A549 (cell line): ENCODE data around the gene FCRL1. TPM values are rescaled to one million over a fixed set of nuclear protein-coding genes. Genes with fewer than 3 reads are reported as not detected.

Experiments used
- ATAC-seq, 2 experiments: fragments of 200-7000 bp in 1 of 2; fragments of >200 bp in 1 of 2; cut with Nextera tagmentation in 1 of 2; cut with Tn5 transposase in 1 of 2; 3 replicates each; pipeline versions ENCODE4 v1.8.0 to v1.9.1; 2018 to 2020; ENCODE audit warnings: mild to moderate bottlenecking in 1 of 2, moderate library complexity in 1 of 2
- CTCF ChIA-PET: fragments of 300-600 bp; sonication (Branson Sonifier 250); formaldehyde crosslinking; extraction: SDS; loops from one replicate; lab custom pipeline; 2021; ENCODE audit warnings: antibody characterized with exemption, inconsistent platforms; lab: Yijun Ruan, JAX
- POLR2A ChIA-PET: fragments of 350-600 bp; formaldehyde crosslinking; extraction: SDS; loops from one replicate; lab custom pipeline; 2021; ENCODE audit warnings: antibody characterized with exemption, inconsistent platforms; lab: Yijun Ruan, JAX
- DNase-seq, 2 experiments: peaks; one replicate each; pipeline versions ENCODE4 v3.0.0 to v3.0.0-alpha.2; 2011 to 2016; ENCODE audit warnings: low read depth in 1 of 2, low spot score in 1 of 2
- FAIRE-seq: peaks from 2 replicates; lab custom pipeline; 2011; peaks lifted over from hg19 to GRCh38; lab: Jason Lieb, UNC
- H3K27ac ChIP-seq, 2 experiments: fragments of >200 bp; sonication (Bioruptor Twin); formaldehyde crosslinking; 3 replicates each; pipeline ENCODE4 v1.5.1; 2016 to 2017
- H3K4me1 ChIP-seq: fragments of >200 bp; sonication (Bioruptor Twin); formaldehyde crosslinking; 3 replicates; pipeline ENCODE4 v1.6.1; 2016
- H3K4me2 ChIP-seq: fragments of >200 bp; sonication (Bioruptor Twin); formaldehyde crosslinking; 3 replicates; pipeline ENCODE4 v1.6.1; 2016
- H3K4me3 ChIP-seq: fragments of >200 bp; sonication (Bioruptor Twin); formaldehyde crosslinking; 3 replicates; pipeline ENCODE4 v1.5.1; 2016
- H3K9me3 ChIP-seq: fragments of >200 bp; sonication (Bioruptor Twin); formaldehyde crosslinking; 3 replicates; pipeline ENCODE4 v1.6.1; 2016
- BHLHE40 ChIP-seq: IDR thresholded peaks from 2 replicates; pipeline ENCODE4 v1.6.1; 2012; ENCODE audit warnings: low read depth, low read length, inconsistent platforms
- CEBPB ChIP-seq, 2 experiments: fragments of >200 bp in 1 of 2; sonication (Bioruptor Twin) in 1 of 2; formaldehyde crosslinking in 1 of 2; IDR thresholded peaks; 2 replicates each; pipeline ENCODE4 v1.6.1; 2012 to 2016
- CHD2 ChIP-seq: fragments of 150-350 bp; IDR thresholded peaks from 2 replicates; pipeline ENCODE4 v1.6.1; 2014; ENCODE audit warnings: low read length; ENCODE audit not compliant: partially characterized antibody
- CHD4 ChIP-seq: fragments of 200-600 bp; sonication (generic); IDR thresholded peaks from 2 replicates; pipeline ENCODE4 v1.6.1; 2016; ENCODE audit warnings: antibody characterized with exemption, mild to moderate bottlenecking, borderline replicate concordance
- EHMT2 ChIP-seq: fragments of 200-600 bp; sonication (generic); IDR thresholded peaks from 2 replicates; pipeline ENCODE4 v1.6.1; 2016; ENCODE audit warnings: antibody characterized with exemption, low read depth, mild to moderate bottlenecking, moderate library complexity
- EP300 ChIP-seq, 2 experiments: fragments of >200 bp; sonication (Bioruptor Twin); formaldehyde crosslinking; IDR thresholded peaks; 2 replicates in 1 of 2; 3 replicates in 1 of 2; pipeline ENCODE4 v1.6.1; 2016 to 2017
- ESRRA ChIP-seq: fragments of 150-350 bp; IDR thresholded peaks from 2 replicates; pipeline ENCODE4 v1.6.1; 2014; ENCODE audit warnings: mild to moderate bottlenecking, low read length, borderline replicate concordance
- FOXS1 ChIP-seq: fragments of 250-450 bp; sonication (Bioruptor Pico); IDR thresholded peaks from 2 replicates; pipeline ENCODE4 v1.5.0; 2020; ENCODE audit warnings: mild to moderate bottlenecking, moderate library complexity
- HEYL ChIP-seq: fragments of 250-450 bp; sonication (Bioruptor Pico); IDR thresholded peaks from 2 replicates; pipeline ENCODE4 v1.8.0; 2021; ENCODE audit warnings: mild to moderate bottlenecking, moderate library complexity
- HOXB5 ChIP-seq: fragments of 250-450 bp; sonication (Bioruptor Pico); IDR thresholded peaks from 2 replicates; pipeline ENCODE4 v1.5.0; 2020; ENCODE audit warnings: mild to moderate bottlenecking, moderate library complexity
- JUNB ChIP-seq: fragments of >200 bp; sonication (Bioruptor Twin); formaldehyde crosslinking; IDR thresholded peaks from 2 replicates; pipeline ENCODE4 v1.6.1; 2016
- MAFK ChIP-seq: fragments of 450-650 bp; IDR thresholded peaks from 2 replicates; pipeline ENCODE4 v1.6.1; 2014; ENCODE audit not compliant: partially characterized antibody
- MYC ChIP-seq: IDR thresholded peaks from 2 replicates; pipeline ENCODE4 v1.6.1; 2012; ENCODE audit warnings: mild to moderate bottlenecking, inconsistent platforms, low read length, improper control_type of control experiment, borderline replicate concordance
- POLR2A ChIP-seq: IDR thresholded peaks from 2 replicates; pipeline ENCODE4 v1.6.1; 2012; ENCODE audit warnings: mild to moderate bottlenecking, low read length
- RCOR1 ChIP-seq: fragments of 150-350 bp; IDR thresholded peaks from 2 replicates; pipeline ENCODE4 v1.6.1; 2014; ENCODE audit warnings: antibody characterized with exemption, low read length, low read depth
- RNF2 ChIP-seq: fragments of 200-600 bp; sonication (generic); IDR thresholded peaks from 2 replicates; pipeline ENCODE4 v1.6.1; 2016; ENCODE audit warnings: low read depth, mild to moderate bottlenecking, antibody characterized with exemption, moderate library complexity, borderline replicate concordance
- SREBF2 ChIP-seq: fragments of 450-650 bp; IDR thresholded peaks from 2 replicates; pipeline ENCODE4 v1.6.1; 2014; ENCODE audit warnings: mild to moderate bottlenecking, moderate library complexity
- TFCP2L1 ChIP-seq: fragments of 250-450 bp; sonication (Bioruptor Pico); IDR thresholded peaks from 2 replicates; pipeline ENCODE4 v1.5.0; 2021; ENCODE audit warnings: mild to moderate bottlenecking
- TP53 ChIP-seq: fragments of 250-450 bp; sonication (Bioruptor Pico); IDR thresholded peaks from 2 replicates; pipeline ENCODE4 v1.5.0; 2021; ENCODE audit warnings: mild to moderate bottlenecking, moderate library complexity
- ZC3H11A ChIP-seq: fragments of 450-650 bp; IDR thresholded peaks from 2 replicates; pipeline ENCODE4 v1.6.1; 2014; ENCODE audit warnings: antibody characterized with exemption, mild to moderate bottlenecking
- ZFP36 ChIP-seq: fragments of 450-650 bp; IDR thresholded peaks from 2 replicates; pipeline ENCODE4 v1.6.1; 2014; ENCODE audit warnings: borderline replicate concordance; ENCODE audit not compliant: partially characterized antibody
- ZSCAN20 ChIP-seq: fragments of 250-450 bp; sonication (Bioruptor Pico); IDR thresholded peaks from 2 replicates; pipeline ENCODE4 v1.8.0; 2022; ENCODE audit warnings: mild to moderate bottlenecking, moderate library complexity
- WGBS: methylation state at CpG from one replicate; pipeline ENCODE4 v1.1.6; 2017; ENCODE audit errors: missing lambda C conversion rate; 5-methylcytosine and 5-hydroxymethylcytosine counted together
- polyA plus RNA-seq, 4 experiments: library from polyadenylated mRNA; depleted of rRNA in 3 of 4; stranded (reverse); fragments of >200 nt; fragmentation: RNase III in 1 of 4; extraction: RNeasy Plus Mini Kit Qiagen cat#74134 plus additional on column Dnase treatment in 1 of 4; gene quantifications; 2 replicates in 3 of 4; 3 replicates in 1 of 4; pipeline ENCODE4 v1.2.3, GENCODE V29; 2011 to 2017
- TF ChIP-seq, protein P1 (sequence below): fragments of 450-650 bp; IDR thresholded peaks from 2 replicates; pipeline ENCODE4 v1.6.1; 2014; ENCODE audit warnings: antibody characterized with exemption
- TF ChIP-seq, protein P2 (sequence below): IDR thresholded peaks from 2 replicates; pipeline ENCODE4 v1.6.1; 2012
- TF ChIP-seq, protein P3 (sequence below): IDR thresholded peaks from 2 replicates; pipeline ENCODE4 v1.6.1; 2012
- TF ChIP-seq, protein P4 (sequence below): fragments of >200 bp; sonication (Bioruptor Twin); formaldehyde crosslinking; IDR thresholded peaks from 2 replicates; pipeline ENCODE4 v1.6.1; 2016
- TF ChIP-seq, protein P5 (sequence below): fragments of >200 bp; sonication (Bioruptor Twin); formaldehyde crosslinking; IDR thresholded peaks from 3 replicates; pipeline ENCODE4 v1.5.1; 2016
- TF ChIP-seq, protein P6 (sequence below): IDR thresholded peaks from 2 replicates; pipeline ENCODE4 v1.6.1; 2012; ENCODE audit warnings: low read depth, borderline replicate concordance
- TF ChIP-seq, protein P7 (sequence below): fragments of 150-350 bp; IDR thresholded peaks from 2 replicates; pipeline ENCODE4 v1.6.1; 2014; ENCODE audit warnings: low read depth, mild to moderate bottlenecking, low read length

FCRL1 gene
- polyA plus RNA-seq, 2 of the 4 experiments (the other 2 are of a cell fraction) = not detected

DNA sequence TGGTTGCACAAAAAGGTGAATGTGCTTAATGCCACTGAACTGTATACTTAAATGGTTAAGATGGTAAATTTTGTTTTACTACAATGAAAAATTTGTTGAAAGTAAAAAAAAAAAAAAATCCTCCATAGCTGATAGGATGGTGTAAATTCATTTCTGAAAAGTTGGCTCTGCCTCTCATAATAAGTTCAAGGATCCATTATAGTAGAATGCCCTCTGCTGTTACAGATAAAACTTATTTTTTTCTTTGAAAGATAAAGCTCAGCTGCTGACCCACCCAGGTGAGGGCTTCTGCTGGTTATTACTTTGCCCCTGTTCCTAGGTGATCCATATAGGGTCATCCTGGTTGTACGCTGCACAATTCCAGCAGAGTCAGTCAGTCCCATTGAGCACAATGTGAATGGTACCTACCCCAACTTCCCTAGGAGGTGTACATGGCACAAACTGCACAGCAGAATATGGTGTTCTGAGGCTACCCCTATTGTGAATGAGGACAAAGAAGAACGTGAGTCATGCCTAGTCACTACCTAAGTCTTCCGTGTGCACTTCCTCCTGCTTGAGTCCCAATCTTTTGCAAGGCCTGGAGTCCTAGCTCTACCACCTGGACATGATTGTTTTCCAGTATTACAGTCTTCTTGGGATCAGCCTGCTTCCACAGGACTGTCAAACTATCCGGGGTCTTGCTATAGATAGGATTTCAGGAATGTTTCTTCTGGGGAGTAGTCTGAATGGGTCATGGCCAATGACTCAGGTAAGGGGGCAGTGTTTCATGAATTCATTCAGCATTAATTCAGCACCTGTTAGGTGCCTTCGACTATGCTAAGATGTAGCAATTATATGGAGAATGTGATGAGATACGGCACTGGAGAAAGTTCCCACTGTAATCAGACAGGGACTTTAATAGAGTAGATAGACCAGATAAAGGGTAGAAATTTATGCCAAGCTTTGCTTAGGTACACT, 42.5 kb upstream of the FCRL1 start:
- ATAC-seq (peak in 1 of 2 experiments; percentile 47; a peak in 1 of 6 replicates), DNase-seq (no peak), FAIRE-seq (no peak)
- ChIA-PET POLR2A (interaction anchor here (0.7 kb wide), 1 partner anchor 893 kb away, joined by 3 read pairs; no protein-coding TSS in a partner anchor), CTCF (interaction anchor here (0.6 kb wide), 2 partner anchors 29 to 34 kb away, joined by 3 to 4 read pairs; no protein-coding TSS in a partner anchor)
- Histone ChIP-seq H3K4me2 (no peak overlapping the region), H3K4me3 (no peak overlapping the region), H3K27ac (no peak overlapping the region), H3K9me3 (no peaks in the 10 kb centered on the region), H3K4me1 (no peaks in the 10 kb centered on the region)
- TF ChIP-seq, protein P1, sequence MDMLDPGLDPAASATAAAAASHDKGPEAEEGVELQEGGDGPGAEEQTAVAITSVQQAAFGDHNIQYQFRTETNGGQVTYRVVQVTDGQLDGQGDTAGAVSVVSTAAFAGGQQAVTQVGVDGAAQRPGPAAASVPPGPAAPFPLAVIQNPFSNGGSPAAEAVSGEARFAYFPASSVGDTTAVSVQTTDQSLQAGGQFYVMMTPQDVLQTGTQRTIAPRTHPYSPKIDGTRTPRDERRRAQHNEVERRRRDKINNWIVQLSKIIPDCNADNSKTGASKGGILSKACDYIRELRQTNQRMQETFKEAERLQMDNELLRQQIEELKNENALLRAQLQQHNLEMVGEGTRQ = no peak
- TF ChIP-seq, protein P2, sequence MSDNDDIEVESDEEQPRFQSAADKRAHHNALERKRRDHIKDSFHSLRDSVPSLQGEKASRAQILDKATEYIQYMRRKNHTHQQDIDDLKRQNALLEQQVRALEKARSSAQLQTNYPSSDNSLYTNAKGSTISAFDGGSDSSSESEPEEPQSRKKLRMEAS = no peak
- TF ChIP-seq POLR2A (no peak), CEBPB (IDR thresholded peaks at IDR 0.05) (no peak), JUNB (no peak), ZFP36 (no peak), TFCP2L1 (CRISPR knock-in tag) (no peak), EP300 (IDR thresholded peaks at IDR 0.05) (no peak), HOXB5 (CRISPR knock-in tag) (no peak), MYC (no peak), MAFK (no peak), CHD4 (no peak), EHMT2 (no peak)
- TF ChIP-seq, protein P3, sequence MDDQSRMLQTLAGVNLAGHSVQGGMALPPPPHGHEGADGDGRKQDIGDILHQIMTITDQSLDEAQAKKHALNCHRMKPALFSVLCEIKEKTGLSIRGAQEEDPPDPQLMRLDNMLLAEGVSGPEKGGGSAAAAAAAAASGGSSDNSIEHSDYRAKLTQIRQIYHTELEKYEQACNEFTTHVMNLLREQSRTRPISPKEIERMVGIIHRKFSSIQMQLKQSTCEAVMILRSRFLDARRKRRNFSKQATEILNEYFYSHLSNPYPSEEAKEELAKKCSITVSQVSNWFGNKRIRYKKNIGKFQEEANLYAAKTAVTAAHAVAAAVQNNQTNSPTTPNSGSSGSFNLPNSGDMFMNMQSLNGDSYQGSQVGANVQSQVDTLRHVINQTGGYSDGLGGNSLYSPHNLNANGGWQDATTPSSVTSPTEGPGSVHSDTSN = no peak
- WGBS = 16% methylated on average over 6 of the region's 6 CpGs

DNA sequence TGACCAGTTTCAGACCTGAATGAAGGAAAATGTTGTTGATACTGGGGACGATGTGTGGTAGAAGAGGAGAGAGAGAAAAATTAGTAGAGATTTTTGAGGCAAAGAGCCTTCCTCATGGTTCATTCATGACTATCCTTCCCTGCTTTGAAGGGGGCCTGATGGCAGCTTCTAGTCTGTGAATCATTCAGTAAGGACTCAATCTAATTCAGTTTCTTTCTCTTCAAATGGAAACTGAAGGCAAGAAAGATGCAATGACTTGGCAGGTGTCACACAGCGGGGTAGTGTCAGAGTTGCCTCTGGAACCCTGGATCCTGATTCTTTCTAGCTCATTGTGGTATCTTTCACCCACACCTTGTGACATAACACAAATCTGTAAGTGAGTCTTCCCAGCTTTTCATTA, 36.6 kb upstream of the FCRL1 start:
- H3K27ac ChIP-seq = no peak overlapping the region
- no peak overlapping the region for H3K4me2 ChIP-seq
- 27% methylated on average over 2 of the region's 2 CpGs for WGBS
- POLR2A ChIA-PET = no interaction called here
- H3K9me3 ChIP-seq = no peaks in the 10 kb centered on the region
- H3K4me3 ChIP-seq = no peak overlapping the region
- no peak for FAIRE-seq
- ATAC-seq = no peak
- H3K4me1 ChIP-seq = no peaks in the 10 kb centered on the region
- CTCF ChIA-PET = no interaction called here
- DNase-seq = no peak
- no peak for TF ChIP-seq CHD2
- TF ChIP-seq RCOR1 = no peak
- TF ChIP-seq, protein P4, sequence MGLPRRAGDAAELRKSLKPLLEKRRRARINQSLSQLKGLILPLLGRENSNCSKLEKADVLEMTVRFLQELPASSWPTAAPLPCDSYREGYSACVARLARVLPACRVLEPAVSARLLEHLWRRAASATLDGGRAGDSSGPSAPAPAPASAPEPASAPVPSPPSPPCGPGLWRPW = no peak
- TF ChIP-seq FOXS1 (CRISPR knock-in tag) = no peak
- no peak for TF ChIP-seq SREBF2
- TF ChIP-seq, protein P3 = no peak
- TF ChIP-seq RNF2 = no peak
- TF ChIP-seq, protein P5, sequence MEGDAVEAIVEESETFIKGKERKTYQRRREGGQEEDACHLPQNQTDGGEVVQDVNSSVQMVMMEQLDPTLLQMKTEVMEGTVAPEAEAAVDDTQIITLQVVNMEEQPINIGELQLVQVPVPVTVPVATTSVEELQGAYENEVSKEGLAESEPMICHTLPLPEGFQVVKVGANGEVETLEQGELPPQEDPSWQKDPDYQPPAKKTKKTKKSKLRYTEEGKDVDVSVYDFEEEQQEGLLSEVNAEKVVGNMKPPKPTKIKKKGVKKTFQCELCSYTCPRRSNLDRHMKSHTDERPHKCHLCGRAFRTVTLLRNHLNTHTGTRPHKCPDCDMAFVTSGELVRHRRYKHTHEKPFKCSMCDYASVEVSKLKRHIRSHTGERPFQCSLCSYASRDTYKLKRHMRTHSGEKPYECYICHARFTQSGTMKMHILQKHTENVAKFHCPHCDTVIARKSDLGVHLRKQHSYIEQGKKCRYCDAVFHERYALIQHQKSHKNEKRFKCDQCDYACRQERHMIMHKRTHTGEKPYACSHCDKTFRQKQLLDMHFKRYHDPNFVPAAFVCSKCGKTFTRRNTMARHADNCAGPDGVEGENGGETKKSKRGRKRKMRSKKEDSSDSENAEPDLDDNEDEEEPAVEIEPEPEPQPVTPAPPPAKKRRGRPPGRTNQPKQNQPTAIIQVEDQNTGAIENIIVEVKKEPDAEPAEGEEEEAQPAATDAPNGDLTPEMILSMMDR = no peak
- TF ChIP-seq, protein P6, sequence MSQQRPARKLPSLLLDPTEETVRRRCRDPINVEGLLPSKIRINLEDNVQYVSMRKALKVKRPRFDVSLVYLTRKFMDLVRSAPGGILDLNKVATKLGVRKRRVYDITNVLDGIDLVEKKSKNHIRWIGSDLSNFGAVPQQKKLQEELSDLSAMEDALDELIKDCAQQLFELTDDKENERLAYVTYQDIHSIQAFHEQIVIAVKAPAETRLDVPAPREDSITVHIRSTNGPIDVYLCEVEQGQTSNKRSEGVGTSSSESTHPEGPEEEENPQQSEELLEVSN = no peak
- TF ChIP-seq HEYL (CRISPR knock-in tag) = no peak
- TF ChIP-seq, protein P7, sequence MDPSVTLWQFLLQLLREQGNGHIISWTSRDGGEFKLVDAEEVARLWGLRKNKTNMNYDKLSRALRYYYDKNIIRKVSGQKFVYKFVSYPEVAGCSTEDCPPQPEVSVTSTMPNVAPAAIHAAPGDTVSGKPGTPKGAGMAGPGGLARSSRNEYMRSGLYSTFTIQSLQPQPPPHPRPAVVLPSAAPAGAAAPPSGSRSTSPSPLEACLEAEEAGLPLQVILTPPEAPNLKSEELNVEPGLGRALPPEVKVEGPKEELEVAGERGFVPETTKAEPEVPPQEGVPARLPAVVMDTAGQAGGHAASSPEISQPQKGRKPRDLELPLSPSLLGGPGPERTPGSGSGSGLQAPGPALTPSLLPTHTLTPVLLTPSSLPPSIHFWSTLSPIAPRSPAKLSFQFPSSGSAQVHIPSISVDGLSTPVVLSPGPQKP = no peak
- TF ChIP-seq ZC3H11A = no peak
- no peak for TF ChIP-seq BHLHE40
- TF ChIP-seq, protein P1 = no peak
- TF ChIP-seq ZSCAN20 (CRISPR knock-in tag) = no peak
- no peak for TF ChIP-seq ESRRA
- TF ChIP-seq MAFK = no peak
- no peak for TF ChIP-seq TP53 (CRISPR knock-in tag)
